Measurements from ENCODE around the gene GP1BB. TPM values are rescaled to one million over a fixed set of nuclear protein-coding genes. Genes with fewer than 3 reads are reported as not detected.
"Not testable (repeated sequence)": the region's sequence is repeated elsewhere in the genome, so short reads cannot be mapped to it uniquely, and the experiment has no call there.

GP1BB gene
- total RNA-seq, 1 donor from 2014 or later: 21.8 TPM

DNA sequence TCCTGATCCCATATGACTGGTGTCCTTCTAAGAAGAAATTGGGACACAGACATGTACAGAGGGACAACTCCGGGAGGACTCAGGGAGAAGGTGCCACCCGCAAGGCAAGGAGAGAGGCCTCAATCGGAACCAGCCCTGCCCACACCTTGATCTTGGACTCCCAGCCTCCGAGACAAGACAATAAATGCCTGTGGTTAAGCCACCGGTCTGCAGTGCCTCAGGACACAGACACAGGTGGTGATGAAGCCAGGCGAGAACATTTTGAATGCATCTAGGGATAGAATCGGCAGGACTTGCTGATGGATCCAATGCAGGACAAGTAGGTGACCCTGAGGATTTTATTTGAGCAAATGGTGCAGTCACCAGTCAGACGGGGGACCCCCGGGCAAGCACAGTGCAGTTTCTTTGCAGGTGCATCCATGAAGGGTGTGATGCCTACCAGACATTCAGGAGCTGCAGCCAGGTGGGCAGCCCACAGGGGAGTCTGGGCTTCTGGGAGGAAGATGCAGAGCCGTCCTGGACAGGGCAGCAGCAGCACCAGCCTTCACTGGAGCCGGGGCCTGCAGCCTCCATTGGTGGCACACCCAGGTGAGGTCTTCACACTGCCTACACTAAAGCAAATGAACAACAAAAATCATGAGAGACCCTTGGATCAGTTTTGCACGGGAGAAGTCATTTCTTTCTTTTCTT lies 29.2 kb upstream of the GP1BB start:
- DNase-seq: no peak

DNA sequence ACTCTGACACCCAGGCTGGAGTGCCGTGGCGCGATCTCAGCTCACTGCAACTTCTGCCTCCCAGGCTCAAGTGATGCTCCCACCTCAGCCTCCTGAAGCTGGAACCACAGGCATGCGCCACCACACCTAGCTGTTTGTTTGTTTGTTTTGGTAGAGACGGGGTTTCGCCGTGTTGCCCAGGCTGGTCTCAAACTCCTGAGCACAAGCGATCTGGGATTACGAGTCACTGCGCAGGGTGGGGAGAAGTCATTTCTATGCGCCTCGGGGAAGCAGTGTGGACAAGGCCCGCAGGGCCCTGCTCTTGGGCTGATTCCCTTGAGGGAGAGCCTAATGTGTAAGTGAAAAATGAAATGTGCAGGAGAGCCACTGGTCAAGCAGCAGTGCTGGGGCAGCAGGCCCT lies 28.6 kb upstream of the GP1BB start:
- DNase-seq: no peak

DNA sequence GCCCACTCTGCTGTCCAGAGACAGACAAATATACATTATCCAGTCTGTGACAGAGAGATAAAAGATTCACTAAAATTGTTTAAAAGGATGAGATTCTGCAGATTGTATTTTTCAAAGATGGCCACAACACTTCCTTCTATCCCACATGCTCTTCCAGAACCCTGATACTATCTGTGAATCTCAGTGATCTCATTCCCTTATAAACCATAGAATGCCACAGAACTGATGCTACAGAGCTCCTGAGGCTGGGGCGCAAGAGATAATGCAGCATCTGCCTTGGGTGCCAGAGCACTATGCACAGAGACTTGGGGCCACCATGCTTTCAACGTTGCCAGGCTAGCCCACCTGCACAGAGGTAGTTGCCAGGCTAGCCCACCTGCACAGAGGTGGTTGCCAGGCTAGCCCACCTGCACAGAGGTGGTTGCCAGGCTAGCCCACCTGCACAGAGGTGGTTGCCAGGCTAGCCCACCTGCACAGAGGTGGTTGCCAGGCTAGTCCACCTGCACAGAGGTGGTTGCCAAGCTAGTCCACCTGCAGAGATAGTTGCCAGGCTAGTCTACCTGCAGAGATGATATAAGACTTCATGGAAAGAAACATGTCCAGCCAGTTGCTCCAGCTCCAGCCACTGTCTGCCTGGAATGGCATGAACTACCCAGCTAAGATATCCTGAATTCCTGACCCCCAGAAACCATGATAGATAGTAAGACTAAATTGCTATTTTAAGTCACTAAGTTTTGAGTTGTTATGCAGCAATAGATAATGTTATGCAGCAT lies 26.6 kb upstream of the GP1BB start:
- DNase-seq: no peak

DNA sequence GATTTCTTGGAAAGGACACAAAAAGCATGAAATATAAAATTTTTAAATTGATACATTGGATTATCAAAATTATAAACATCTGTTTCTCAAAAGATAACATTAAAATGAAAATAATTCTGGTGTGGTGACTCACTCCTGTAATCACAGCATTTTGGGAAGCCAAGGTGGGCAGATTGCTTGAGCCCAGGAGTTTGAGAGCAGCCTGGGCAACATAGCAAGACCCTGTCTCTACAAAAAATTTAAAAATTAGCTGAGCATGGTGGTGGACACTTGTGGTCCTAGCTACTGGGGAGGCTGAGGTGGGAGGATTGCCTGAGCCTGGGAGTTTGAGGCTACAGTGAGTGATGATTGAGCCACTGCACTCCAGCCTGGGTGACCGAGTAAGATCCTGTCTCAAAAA lies 25.5 kb upstream of the GP1BB start:
- not testable (repeated sequence) for DNase-seq

DNA sequence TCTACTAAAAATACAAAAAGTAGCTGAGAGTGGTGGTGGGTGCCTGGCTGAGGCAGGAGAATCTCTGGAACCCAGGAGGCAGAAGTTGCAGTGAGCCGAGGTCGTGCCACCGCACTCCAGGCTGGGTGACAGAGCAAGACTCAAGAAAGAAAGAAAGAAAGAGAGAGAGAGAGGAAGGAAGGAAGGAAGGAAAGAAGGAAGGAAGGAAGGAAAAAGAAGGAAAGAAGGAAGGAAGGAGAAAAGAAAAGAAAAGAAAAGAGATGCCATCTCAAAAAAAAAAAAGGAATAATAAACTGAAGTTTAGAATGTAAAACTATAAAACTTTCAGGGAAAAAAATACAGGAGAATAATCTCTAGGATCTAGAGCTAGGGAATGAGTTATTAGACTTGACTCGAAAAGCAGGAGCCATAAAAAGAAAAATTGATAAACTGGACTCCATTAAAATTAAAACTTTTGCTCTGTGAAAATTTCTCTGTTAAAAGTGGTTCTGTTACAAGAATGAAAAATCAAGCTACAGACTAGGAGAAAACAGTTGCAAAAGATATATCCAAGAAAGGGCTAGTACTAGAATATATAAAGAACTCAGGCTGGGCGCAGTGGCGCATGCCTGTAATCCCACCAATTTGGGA lies 22.4 kb upstream of the GP1BB start:
- DNase-seq: no peak

DNA sequence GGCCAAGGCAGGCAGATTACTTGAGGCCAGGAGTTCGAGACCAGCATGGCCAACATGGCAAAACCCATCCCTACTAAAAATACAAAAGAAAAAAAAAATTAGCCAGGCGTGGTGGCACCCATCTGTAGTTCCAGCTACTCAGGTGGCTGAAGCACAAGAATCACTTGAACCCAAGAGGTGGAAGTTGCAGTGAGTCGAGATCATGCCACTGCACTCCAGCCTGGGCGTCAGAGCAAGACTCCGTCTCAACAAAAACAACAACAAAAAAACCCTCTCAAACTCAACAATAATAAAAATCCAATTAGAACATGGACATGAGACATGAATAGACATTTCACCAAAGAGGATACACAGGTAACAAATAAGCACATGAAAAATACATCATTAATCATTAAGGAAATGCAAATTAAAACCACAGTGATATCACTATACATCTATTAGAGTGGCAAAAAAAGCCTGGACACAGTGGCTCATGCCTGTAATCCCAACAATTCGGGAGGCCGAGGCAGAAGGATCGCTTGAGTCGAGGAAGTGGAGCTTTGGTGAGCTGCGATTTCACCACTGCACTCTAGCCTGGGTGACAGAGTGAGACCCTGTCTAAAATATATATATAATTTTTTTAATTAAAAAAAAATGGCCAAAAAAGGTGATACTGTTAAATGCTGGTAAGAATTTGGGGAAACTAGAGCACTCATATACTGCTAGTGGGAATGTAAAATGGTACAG lies 21.8 kb upstream of the GP1BB start:
- DNase-seq: no peak

DNA sequence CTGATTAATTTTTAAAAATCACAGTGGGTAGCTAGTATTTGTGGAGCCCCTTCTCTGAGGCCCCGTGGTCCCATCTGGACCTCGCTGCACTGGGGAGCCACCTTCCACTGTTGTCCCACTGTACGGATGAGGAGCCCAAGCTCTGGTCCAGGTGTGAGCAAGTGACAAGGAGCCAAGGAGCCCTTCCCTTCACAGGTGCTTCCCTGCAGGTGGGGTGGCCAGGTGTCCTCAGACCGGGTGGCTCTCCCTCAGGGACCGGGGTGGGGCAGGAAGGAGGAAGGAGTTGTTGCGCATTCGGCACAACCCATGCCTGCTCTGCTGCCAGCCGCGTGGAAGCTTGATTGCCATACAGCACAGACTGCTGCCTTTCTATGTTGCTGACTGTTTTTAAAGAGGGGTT lies 19.5 kb upstream of the GP1BB start:
- no peak for DNase-seq

DNA sequence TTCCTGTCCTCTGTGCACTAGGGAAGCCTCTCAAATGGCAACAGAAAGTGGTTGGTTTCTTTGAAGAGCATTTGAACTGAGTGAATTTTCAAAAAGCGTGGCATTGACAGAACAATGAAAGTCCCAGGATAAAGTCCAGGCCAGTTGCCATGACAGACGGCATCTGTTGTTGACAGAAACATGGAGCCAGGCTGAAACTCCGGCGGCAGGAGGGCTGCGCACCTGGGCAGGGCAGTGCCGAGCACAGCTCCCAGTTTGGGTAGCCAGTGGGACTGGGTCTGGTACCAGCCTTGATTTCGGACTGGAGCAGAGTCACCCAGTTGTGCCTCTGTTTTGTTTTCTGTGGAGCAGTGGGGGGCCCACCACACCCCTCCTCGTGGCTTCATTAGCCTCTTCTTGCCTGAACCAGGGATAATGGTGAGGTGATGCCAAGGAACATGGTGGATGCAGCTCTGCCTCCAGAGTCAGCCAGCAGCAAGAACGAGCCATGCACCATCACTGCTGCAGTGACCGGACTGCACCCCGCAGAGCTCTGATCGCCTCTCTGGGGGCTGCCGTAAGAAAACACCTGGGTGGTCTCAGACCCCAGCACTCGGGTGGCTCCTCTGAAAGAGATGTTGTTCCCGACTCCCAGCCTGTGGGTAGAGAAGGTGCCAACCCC lies 18.9 kb upstream of the GP1BB start:
- no peak for DNase-seq

DNA sequence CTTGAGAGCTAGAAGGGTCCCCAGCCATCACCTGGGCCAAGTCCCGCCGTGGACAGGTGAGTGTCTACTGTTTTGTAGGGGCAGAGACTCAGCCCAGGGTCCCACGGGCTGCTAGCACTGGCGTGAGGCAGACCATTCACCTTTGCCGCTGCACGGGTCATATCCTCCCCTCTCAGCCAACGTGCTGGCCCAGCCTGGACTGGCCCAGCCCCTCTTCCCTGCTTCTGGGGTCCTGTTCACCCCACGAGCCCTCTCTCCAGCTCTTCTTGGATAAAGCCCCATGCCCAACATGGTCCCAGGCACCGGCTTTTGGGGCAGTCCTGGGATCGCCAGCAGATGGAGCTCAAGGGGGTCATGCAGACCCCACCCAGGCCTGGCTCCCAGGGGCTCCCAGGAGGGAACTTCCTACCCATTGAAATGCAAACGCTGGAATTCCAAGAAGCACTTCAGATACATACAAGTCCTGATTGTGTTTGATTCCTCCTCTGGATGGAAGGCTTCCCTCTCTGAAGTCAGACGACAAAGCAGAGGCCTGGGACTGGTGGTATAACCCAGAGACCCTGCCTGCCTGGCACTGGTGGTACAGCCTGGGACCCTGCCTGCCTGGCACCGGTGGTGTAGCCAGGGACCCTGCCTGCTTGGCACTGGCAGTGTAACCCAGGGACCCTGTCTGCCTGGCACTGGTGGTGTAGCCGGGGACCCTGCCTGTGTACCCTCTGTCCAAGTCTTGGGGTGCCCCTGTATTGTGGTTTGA lies 18.0 kb upstream of the GP1BB start:
- no peak for DNase-seq

DNA sequence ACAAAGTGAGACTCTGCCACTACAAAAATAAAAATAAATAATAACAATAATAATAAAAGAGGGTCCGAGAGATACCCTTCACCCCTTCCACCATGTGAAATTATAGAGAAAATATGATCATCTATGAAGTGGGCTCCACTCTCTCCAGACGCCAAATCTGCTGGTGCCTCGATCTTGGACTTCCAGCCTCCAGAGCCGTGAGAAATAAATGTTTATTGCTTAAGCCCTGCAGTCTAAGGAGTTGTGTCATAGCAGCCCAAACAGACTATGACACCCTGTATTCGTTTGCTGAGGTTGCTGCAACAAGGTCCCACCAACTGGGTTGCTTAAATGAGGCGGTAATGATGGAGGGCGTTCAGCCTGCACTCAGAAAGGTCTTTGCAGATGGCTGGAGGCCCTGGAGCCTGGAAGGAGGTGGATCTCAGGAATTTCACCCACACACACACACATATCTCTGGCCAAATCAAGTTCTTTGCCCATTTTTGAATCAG lies 16.6 kb upstream of the GP1BB start:
- no peak for DNase-seq

DNA sequence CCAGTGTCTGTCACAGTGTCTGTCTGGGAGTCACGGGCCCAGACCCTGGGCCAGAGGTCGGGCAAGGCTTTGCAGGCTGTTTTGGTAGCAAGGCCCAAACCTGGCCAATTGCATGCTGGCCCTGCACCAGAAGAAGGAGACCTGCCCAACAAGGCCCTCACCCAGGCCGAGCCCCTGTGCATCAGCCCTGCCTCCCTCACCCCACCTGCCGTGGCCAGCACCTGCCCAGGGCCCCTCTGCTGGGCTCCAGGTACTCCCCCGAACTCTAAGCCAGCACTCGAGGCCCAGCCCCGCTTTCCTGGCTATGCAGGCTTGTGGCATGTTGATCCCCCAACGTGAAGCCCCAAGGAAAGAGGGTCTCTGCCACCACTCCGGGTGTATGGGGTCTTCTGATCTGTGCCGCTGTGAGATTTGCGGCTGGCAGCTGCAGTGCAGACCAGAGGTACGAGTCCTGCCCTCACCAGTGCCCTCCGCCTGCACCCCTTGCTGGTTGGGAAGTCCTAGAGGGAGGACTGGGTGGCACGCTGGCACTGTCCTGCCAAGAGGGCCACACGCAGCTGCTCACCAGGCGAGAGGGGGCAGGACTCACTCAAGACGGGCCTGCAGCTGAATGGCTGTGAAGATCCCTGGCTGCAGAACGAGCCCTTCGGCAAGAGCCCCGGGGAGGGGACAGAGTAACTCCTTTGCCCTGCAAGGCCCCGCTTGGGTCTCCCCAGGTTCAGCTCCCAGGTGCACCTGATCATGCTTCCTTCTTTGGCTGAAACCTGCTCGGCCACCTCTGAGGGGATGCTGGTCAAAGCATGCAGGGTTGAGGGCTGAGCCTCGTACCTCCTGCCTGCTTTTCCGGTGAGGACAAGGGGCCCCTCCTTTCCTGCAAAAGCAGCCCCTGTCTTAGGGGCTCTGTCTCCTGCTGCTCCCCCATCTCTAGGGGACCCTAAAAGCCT lies 15.7 kb upstream of the GP1BB start:
- DNase-seq: no peak

DNA sequence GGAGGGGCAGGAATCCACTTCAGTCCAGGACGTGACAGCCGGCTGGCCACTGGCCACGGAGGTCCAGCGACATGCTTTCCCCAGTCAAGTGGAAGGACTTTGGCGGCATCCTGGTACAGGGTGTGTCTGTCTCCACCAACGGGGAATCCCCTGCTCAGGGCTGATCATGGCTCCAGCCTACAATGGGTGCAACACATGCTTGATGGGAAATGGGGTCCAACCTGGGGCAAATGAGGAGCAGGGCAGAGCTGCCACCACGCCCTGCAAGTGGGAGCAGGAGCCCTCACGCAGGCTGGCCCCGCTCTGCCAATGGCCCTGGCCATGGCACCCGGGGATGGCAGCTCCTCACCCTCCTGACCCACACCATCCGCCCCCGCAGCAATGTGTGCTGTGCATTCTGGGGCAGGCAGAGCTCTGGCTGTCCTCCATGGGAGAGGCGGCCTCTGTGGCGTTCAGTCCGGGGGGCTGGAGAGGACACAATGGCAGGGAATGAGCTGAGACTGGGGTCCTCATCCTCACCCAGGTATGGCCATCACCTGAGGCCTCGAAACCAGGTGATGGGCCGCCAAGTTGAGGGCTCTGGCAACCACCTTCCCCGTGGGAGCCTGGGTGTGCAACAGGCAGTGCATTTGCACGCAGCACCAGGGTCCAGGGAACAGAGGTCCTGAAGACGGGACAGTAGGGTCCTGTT lies 14.9 kb upstream of the GP1BB start:
- no peak for DNase-seq

DNA sequence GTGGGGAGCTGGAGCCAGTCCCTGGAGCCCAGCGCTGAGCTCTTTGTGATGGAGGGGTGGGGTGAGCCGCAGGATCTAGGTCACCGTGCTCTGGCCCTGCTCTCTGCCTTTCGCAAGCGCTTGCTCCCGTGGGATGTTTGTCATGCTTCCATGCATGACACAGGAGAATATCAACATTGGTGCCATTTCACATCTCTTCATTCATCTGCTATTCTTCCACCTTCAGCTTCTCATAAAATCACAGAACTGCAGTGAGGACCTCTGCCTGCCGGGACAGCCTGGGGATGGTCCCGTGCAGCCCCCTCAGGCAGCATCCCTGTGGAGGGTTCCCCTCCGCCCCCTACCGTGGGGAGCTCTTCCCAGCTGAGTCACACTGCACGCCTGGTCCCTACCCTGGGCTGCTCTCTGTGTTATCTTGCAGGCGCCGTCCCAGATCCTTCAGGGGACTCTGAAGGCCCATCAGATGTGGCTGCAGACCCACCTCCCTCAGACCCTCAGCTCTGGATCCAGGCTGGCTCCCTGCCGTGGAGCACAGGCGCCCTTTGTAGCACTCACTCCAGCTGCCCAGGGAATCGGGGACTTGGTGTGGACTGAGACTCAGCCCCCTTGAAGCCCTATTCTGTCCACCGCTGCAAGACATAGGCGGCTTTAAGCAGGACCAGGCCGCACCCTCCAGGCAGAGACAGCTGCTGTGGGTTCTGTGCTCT lies 14.1 kb upstream of the GP1BB start:
- DNase-seq: no peak

DNA sequence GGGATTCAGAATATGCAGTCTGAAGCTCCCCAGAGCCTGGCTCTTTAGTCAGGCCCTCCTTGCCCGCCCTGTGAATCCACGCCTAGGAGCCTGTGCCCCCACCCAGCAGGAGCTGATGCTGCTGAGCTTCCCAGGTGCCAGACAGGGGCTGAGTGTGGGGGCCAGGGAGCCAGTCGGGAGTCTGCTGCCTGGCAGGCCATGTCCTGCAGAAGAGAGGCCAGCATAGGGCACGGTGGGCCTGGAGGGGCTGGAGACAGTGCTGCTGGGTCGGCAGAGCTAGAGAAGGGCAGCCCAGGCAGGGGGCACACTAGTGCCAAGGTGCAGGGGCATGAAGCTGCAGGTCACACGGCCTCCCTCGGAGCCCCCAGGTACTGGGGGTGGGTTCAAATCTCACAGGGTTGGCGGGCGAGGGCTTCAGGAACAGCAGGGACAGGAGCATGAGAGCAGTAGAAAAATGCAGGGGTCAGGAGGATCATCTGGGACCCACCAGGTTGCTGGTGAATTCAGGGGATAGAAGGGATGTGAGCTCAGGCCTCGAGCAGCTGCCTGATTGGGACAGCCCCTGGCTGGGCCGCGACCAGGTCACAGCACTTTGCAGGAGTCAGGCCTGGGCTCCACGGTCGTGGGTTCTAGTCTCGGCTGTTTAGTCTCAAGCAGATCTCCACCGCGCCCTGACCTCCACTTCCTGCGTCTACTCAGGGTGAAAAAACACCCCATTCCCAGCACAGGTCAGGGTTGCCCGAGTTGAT lies 13.1 kb upstream of the GP1BB start:
- no peak for DNase-seq

DNA sequence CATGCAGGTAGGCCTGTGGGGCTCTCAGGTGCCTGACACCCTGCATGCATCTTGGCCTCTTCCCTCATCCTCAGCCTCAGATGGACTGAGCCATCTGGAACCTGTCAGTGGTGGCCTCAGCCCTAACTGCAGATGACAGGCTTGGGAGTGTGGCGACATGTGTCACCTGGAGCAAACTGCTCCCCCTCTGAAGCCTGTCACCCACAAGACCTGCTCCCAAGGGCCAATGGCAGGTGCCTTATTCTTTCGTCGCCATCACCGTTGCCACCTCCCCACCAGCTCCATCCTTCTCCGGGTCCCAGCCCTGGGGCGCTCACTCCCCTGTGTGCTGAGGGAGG lies 12.6 kb upstream of the GP1BB start:
- no peak for DNase-seq

DNA sequence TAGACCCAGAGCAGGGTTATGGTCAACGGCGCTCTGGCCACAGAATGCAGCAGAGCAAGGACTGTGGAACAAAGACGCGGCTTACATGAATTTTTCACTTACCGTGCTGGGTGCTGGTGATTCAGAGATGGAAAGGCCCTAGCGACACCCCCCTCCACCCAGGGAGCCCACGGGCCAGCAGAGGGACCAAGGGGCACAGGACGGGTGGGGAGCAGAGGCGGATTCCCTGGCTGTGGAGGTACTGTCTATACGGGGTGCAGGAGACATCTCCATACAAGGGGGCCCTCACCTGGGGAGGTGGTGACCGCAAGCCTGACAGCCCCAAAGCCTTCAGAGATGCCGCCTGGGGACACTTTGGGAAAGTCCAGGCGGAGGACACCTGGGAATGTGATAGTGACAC lies 10.1 kb upstream of the GP1BB start:
- DNase-seq: no peak

DNA sequence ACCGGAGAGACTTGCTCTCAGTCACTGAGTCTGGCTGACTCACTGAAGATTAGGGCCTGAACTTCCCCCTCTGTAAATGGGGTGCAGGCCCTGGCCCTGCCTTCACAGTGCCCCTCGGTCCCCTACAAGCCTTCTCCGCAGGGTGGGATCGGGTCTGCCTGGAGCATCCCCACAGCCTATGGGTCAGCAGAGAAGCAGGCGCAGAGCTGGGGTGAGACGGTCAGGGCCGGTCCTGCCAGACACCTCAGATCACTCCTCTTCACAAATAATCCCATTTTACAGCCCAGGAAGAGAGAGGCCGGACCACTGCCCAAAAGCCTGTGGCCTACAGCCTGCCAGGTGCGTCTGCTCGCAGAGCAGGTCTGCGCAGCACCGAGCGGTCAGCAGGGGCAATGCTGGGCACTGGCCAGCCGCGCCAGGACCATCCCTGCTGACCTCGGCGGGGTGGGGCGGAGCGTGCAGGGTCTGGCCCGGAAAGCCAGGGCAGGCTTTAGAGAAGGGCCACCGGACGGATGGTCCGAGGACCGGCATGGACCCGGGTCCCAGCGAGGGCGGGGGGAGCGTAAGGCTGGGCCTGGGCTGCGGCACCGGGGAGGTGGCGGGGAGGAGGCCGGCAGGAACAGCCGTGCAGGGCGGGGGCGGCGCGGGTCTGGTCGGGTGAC lies 9.6 kb upstream of the GP1BB start:
- no peak for DNase-seq
